Activated T-cell treated with anti-CD3 and anti-CD28 coated beads, Interleukin-2, amount 50 U/mL, for 24 hours (primary cell): Measurements from ENCODE around the gene BLNK.

Source experiments
- DNase-seq: peaks from one replicate; pipeline ENCODE4 v3.0.0-alpha.2; 2020
- H3K27ac Mint-ChIP-seq: 2 replicates; pipeline ENCODE4 v1.8.0; 2020; ENCODE audit warnings: mild to moderate bottlenecking, mixed read lengths
- H3K27me3 Mint-ChIP-seq: 2 replicates; pipeline ENCODE4 v1.8.0; 2020; ENCODE audit warnings: mixed read lengths
- H3K36me3 Mint-ChIP-seq: 2 replicates; pipeline ENCODE4 v1.8.0; 2020; ENCODE audit warnings: low read depth, mixed read lengths
- H3K4me1 Mint-ChIP-seq: 2 replicates; pipeline ENCODE4 v1.8.0; 2020; ENCODE audit warnings: low read depth, mixed read lengths
- H3K4me3 Mint-ChIP-seq: 2 replicates; pipeline ENCODE4 v1.8.0; 2020; ENCODE audit warnings: mild to moderate bottlenecking, moderate library complexity, mixed read lengths
- H3K9me3 Mint-ChIP-seq: 2 replicates; pipeline ENCODE4 v1.8.0; 2020; ENCODE audit warnings: mixed read lengths

The BLNK gene

GRCh38 chr10:96260014-96260413, 11.4 kb downstream of the BLNK start:
- H3K27me3 Mint-ChIP-seq: no peaks in the 10 kb centered on the region
- no peaks in the 10 kb centered on the region for H3K9me3 Mint-ChIP-seq
- no peak for DNase-seq
- H3K4me3 Mint-ChIP-seq: no peak overlapping the region
- H3K4me1 Mint-ChIP-seq: no peaks in the 10 kb centered on the region
- H3K27ac Mint-ChIP-seq: no peak overlapping the region
- H3K36me3 Mint-ChIP-seq: no peaks in the 10 kb centered on the region

- Mint-ChIP-seq H3K27me3 (no peaks in the 10 kb centered on the region), H3K27ac (no peak overlapping the region), H3K4me1 (no peaks in the 10 kb centered on the region), H3K36me3 (no peaks in the 10 kb centered on the region), H3K9me3 (no peaks in the 10 kb centered on the region), H3K4me3 (no peak overlapping the region)
- DNase-seq: no peak
Measured at GRCh38 chr10:96259150-96259549, 12.2 kb downstream of the BLNK start.

- H3K4me3 Mint-ChIP-seq: no peak overlapping the region
- H3K4me1 Mint-ChIP-seq: no peaks in the 10 kb centered on the region
- H3K27ac Mint-ChIP-seq: no peak overlapping the region
- no peaks in the 10 kb centered on the region for H3K27me3 Mint-ChIP-seq
- no peak for DNase-seq
- no peaks in the 10 kb centered on the region for H3K9me3 Mint-ChIP-seq
- H3K36me3 Mint-ChIP-seq: no peaks in the 10 kb centered on the region
Measured at GRCh38 chr10:96257944-96258343, 13.4 kb downstream of the BLNK start.

- Mint-ChIP-seq H3K27ac (no peak overlapping the region), H3K9me3 (no peaks in the 10 kb centered on the region), H3K27me3 (no peaks in the 10 kb centered on the region), H3K4me1 (no peaks in the 10 kb centered on the region), H3K4me3 (no peak overlapping the region), H3K36me3 (no peaks in the 10 kb centered on the region)
- DNase-seq: no peak
Measured at GRCh38 chr10:96255549-96256333, 15.6 kb downstream of the BLNK start.

GRCh38 chr10:96254976-96255375, 16.4 kb downstream of the BLNK start:
- H3K27ac Mint-ChIP-seq: no peak overlapping the region
- H3K36me3 Mint-ChIP-seq: no peaks in the 10 kb centered on the region
- no peak overlapping the region for H3K4me3 Mint-ChIP-seq
- DNase-seq: no peak
- H3K9me3 Mint-ChIP-seq: no peaks in the 10 kb centered on the region
- H3K27me3 Mint-ChIP-seq: no peaks in the 10 kb centered on the region
- no peaks in the 10 kb centered on the region for H3K4me1 Mint-ChIP-seq

- no peaks in the 10 kb centered on the region for H3K4me1 Mint-ChIP-seq
- no peaks in the 10 kb centered on the region for H3K9me3 Mint-ChIP-seq
- no peak for DNase-seq
- H3K27me3 Mint-ChIP-seq: peaks cover 3% of the 10 kb centered on the region
- H3K36me3 Mint-ChIP-seq: no peaks in the 10 kb centered on the region
- no peak overlapping the region for H3K4me3 Mint-ChIP-seq
- H3K27ac Mint-ChIP-seq: no peak overlapping the region
Measured at GRCh38 chr10:96252730-96253129, 18.6 kb downstream of the BLNK start.

GRCh38 chr10:96250349-96250748, 21.0 kb downstream of the BLNK start:
- Mint-ChIP-seq H3K4me1 (no peaks in the 10 kb centered on the region), H3K27ac (no peak overlapping the region), H3K4me3 (no peak overlapping the region), H3K9me3 (no peaks in the 10 kb centered on the region), H3K27me3 (peaks cover 3% of the 10 kb centered on the region), H3K36me3 (no peaks in the 10 kb centered on the region)
- no peak for DNase-seq

- no peaks in the 10 kb centered on the region for H3K4me1 Mint-ChIP-seq
- H3K4me3 Mint-ChIP-seq: no peak overlapping the region
- H3K27ac Mint-ChIP-seq: no peak overlapping the region
- DNase-seq: no peak
- no peaks in the 10 kb centered on the region for H3K36me3 Mint-ChIP-seq
- peaks cover 3% of the 10 kb centered on the region for H3K27me3 Mint-ChIP-seq
- no peaks in the 10 kb centered on the region for H3K9me3 Mint-ChIP-seq
Measured at GRCh38 chr10:96249264-96249663, 22.1 kb downstream of the BLNK start.

GRCh38 chr10:96244354-96244753, 27.0 kb downstream of the BLNK start:
- no peaks in the 10 kb centered on the region for H3K4me1 Mint-ChIP-seq
- H3K4me3 Mint-ChIP-seq: no peak overlapping the region
- no peak for DNase-seq

GRCh38 chr10:96243296-96243695, 28.1 kb downstream of the BLNK start:
- H3K27ac Mint-ChIP-seq: no peak overlapping the region
- no peak for DNase-seq
- H3K9me3 Mint-ChIP-seq: no peaks in the 10 kb centered on the region
- no peaks in the 10 kb centered on the region for H3K27me3 Mint-ChIP-seq
- H3K4me1 Mint-ChIP-seq: no peaks in the 10 kb centered on the region
- H3K36me3 Mint-ChIP-seq: no peaks in the 10 kb centered on the region
- H3K4me3 Mint-ChIP-seq: no peak overlapping the region

More at GRCh38 chr10:96244354-96244753, 27.0 kb downstream of the BLNK start:
- no peaks in the 10 kb centered on the region for H3K9me3 Mint-ChIP-seq
- no peak overlapping the region for H3K27ac Mint-ChIP-seq
- H3K27me3 Mint-ChIP-seq: no peaks in the 10 kb centered on the region
- no peaks in the 10 kb centered on the region for H3K36me3 Mint-ChIP-seq

GRCh38 chr10:96242822-96243221, 28.5 kb downstream of the BLNK start:
- H3K36me3 Mint-ChIP-seq: no peaks in the 10 kb centered on the region

GRCh38 chr10:96238646-96239623, 32.4 kb downstream of the BLNK start:
- Mint-ChIP-seq H3K36me3 (no peaks in the 10 kb centered on the region), H3K4me3 (no peak overlapping the region), H3K9me3 (no peaks in the 10 kb centered on the region), H3K4me1 (no peaks in the 10 kb centered on the region), H3K27me3 (no peaks in the 10 kb centered on the region), H3K27ac (no peak overlapping the region)
- DNase-seq: no peak

More at GRCh38 chr10:96242822-96243221, 28.5 kb downstream of the BLNK start:
- H3K4me1 Mint-ChIP-seq: no peaks in the 10 kb centered on the region
- no peak overlapping the region for H3K4me3 Mint-ChIP-seq
- H3K9me3 Mint-ChIP-seq: no peaks in the 10 kb centered on the region
- no peaks in the 10 kb centered on the region for H3K27me3 Mint-ChIP-seq
- no peak for DNase-seq
- no peak overlapping the region for H3K27ac Mint-ChIP-seq

GRCh38 chr10:96236876-96237275, 34.5 kb downstream of the BLNK start:
- Mint-ChIP-seq H3K27ac (no peak overlapping the region), H3K27me3 (no peaks in the 10 kb centered on the region), H3K36me3 (no peaks in the 10 kb centered on the region), H3K9me3 (no peaks in the 10 kb centered on the region), H3K4me1 (no peaks in the 10 kb centered on the region), H3K4me3 (no peak overlapping the region)
- no peak for DNase-seq

GRCh38 chr10:96236090-96236478, 35.3 kb downstream of the BLNK start:
- Mint-ChIP-seq H3K9me3 (no peaks in the 10 kb centered on the region), H3K27ac (no peak overlapping the region), H3K27me3 (no peaks in the 10 kb centered on the region), H3K4me1 (no peaks in the 10 kb centered on the region), H3K4me3 (no peak overlapping the region), H3K36me3 (no peaks in the 10 kb centered on the region)
- DNase-seq: no peak
